IMR-90 (cell line): ENCODE measurements around the gene NFKBIE. TPM values are rescaled to one million over a fixed set of nuclear protein-coding genes. Genes with fewer than 3 reads are reported as not detected.

Experiments used
- ATAC-seq: fragments of 200-7000 bp; cut with Tn5 transposase; 2 replicates; pipeline ENCODE4 v1.9.1; 2020; ENCODE audit warnings: low read depth, mild to moderate bottlenecking, moderate library complexity
- BruUV-seq: library from RNA; stranded (reverse); fragments of 400-500 nt; replicated peaks from 2 replicates; lab custom pipeline; 2021; lab: Mats Ljungman, UMichigan
- CTCF ChIA-PET: fragments of 300-600 bp; formaldehyde crosslinking; extraction: SDS; loops from one replicate; lab custom pipeline; 2021; ENCODE audit warnings: antibody characterized with exemption; lab: Yijun Ruan, JAX
- POLR2A ChIA-PET: fragments of 300-600 bp; sonication (Branson Sonifier 250); formaldehyde crosslinking; loops from one replicate; lab custom pipeline; 2022; ENCODE audit warnings: antibody characterized with exemption; ENCODE audit not compliant: unreplicated experiment; lab: Charles Lee
- DNase-seq: peaks from one replicate; pipeline ENCODE4 v3.0.0; 2013
- H2AFZ ChIP-seq: replicated peaks from 2 replicates; pipeline ENCODE3; 2013; ENCODE audit warnings: low read length, mild to moderate bottlenecking; ENCODE audit not compliant: poor library complexity
- H2AK5ac ChIP-seq: 2 replicates; pipeline ENCODE4 v1.6.1; 2013; ENCODE audit warnings: low read depth, low read length, inconsistent platforms
- H2AK9ac ChIP-seq: replicated peaks from 2 replicates; pipeline ENCODE3; 2013; ENCODE audit warnings: mild to moderate bottlenecking, low read depth, low read length, moderate library complexity; ENCODE audit not compliant: poor library complexity
- H2BK120ac ChIP-seq: 2 replicates; pipeline ENCODE4 v1.6.1; 2013; ENCODE audit warnings: low read depth, low read length, inconsistent platforms
- H2BK15ac ChIP-seq: 3 replicates; pipeline ENCODE4 v1.6.1; 2013; ENCODE audit warnings: low read depth, low read length, inconsistent platforms
- H2BK20ac ChIP-seq: 2 replicates; pipeline ENCODE4 v1.6.1; 2013; ENCODE audit warnings: low read depth, mild to moderate bottlenecking, inconsistent platforms, low read length, moderate library complexity
- H2BK5ac ChIP-seq: 2 replicates; pipeline ENCODE4 v1.6.1; 2013; ENCODE audit warnings: mild to moderate bottlenecking, low read depth, low read length, inconsistent platforms; ENCODE audit not compliant: poor library complexity, severe bottlenecking
- H3K14ac ChIP-seq: replicated peaks from 2 replicates; pipeline ENCODE4 v1.6.1; 2013; ENCODE audit warnings: low read depth, low read length, inconsistent platforms
- H3K18ac ChIP-seq: 2 replicates; pipeline ENCODE4 v1.6.1; 2013; ENCODE audit warnings: low read depth, low read length, control low read depth
- H3K23ac ChIP-seq: 2 replicates; pipeline ENCODE4 v1.6.1; 2013; ENCODE audit warnings: low read depth, low read length, inconsistent platforms
- H3K27ac ChIP-seq: 2 replicates; pipeline ENCODE4 v1.5.1; 2013; ENCODE audit warnings: mild to moderate bottlenecking, control low read depth, low read length; ENCODE audit not compliant: insufficient read depth
- H3K27me3 ChIP-seq: 2 replicates; pipeline ENCODE4 v1.6.1; 2013; ENCODE audit warnings: low read length; ENCODE audit not compliant: control insufficient read depth, insufficient read depth
- H3K36me3 ChIP-seq: 2 replicates; pipeline ENCODE4 v1.6.1; 2013; ENCODE audit warnings: low read length, mixed read lengths; ENCODE audit not compliant: control insufficient read depth, insufficient read depth
- H3K4ac ChIP-seq: 2 replicates; pipeline ENCODE4 v1.6.1; 2013; ENCODE audit warnings: low read depth, low read length, inconsistent platforms
- H3K4me1 ChIP-seq: 2 replicates; pipeline ENCODE4 v1.6.1; 2013; ENCODE audit warnings: low read length, mixed read lengths; ENCODE audit not compliant: control insufficient read depth, insufficient read depth
- H3K4me2 ChIP-seq: 2 replicates; pipeline ENCODE4 v1.6.1; 2013; ENCODE audit warnings: low read depth, mild to moderate bottlenecking, control low read depth, low read length, moderate library complexity
- H3K4me3 ChIP-seq: 2 replicates; pipeline ENCODE4 v1.5.1; 2013; ENCODE audit warnings: low read depth, mild to moderate bottlenecking, control low read depth, low read length, moderate library complexity; ENCODE audit not compliant: insufficient read depth
- H3K56ac ChIP-seq: 2 replicates; pipeline ENCODE4 v1.6.1; 2013; ENCODE audit warnings: low read length, inconsistent platforms; ENCODE audit not compliant: insufficient read depth; ENCODE audit errors: extremely low read depth
- H3K79me1 ChIP-seq, 2 experiments: 2 replicates each; pipeline ENCODE4 v1.6.1; 2013; ENCODE audit warnings: low read length in 2 of 2, inconsistent platforms in 1 of 2, low read depth in 1 of 2
- H3K9ac ChIP-seq: 2 replicates; pipeline ENCODE4 v1.6.1; 2013; ENCODE audit warnings: low read depth, low read length, control low read depth
- H3K9me1 ChIP-seq: 2 replicates; pipeline ENCODE4 v1.6.1; 2013; ENCODE audit warnings: low read length, inconsistent platforms; ENCODE audit not compliant: insufficient read depth
- H3K9me3 ChIP-seq: 2 replicates; pipeline ENCODE4 v1.6.1; 2013; ENCODE audit warnings: low read length; ENCODE audit not compliant: control insufficient read depth, insufficient read depth
- H4K20me1 ChIP-seq: 2 replicates; pipeline ENCODE4 v1.6.1; 2013; ENCODE audit warnings: low read length, inconsistent platforms; ENCODE audit not compliant: insufficient read depth
- H4K5ac ChIP-seq: 2 replicates; pipeline ENCODE4 v1.6.1; 2013; ENCODE audit warnings: mild to moderate bottlenecking, low read depth, low read length, control low read depth
- H4K8ac ChIP-seq, 2 experiments: 2 replicates each; pipeline ENCODE4 v1.6.1; 2013; ENCODE audit warnings: low read depth in 2 of 2, low read length in 2 of 2, control low read depth in 1 of 2, inconsistent platforms in 1 of 2
- H4K91ac ChIP-seq: 2 replicates; pipeline ENCODE4 v1.6.1; 2013; ENCODE audit warnings: low read depth, low read length, inconsistent platforms; ENCODE audit not compliant: insufficient read depth
- BHLHE40 ChIP-seq: fragments of 150-350 bp; IDR thresholded peaks from 2 replicates; pipeline ENCODE4 v1.6.1; 2016; ENCODE audit warnings: mild to moderate bottlenecking, low read depth, low read length
- CEBPB ChIP-seq: IDR thresholded peaks from 2 replicates; pipeline ENCODE4 v1.6.1; 2012; ENCODE audit warnings: low read depth, low read length, improper control_type of control experiment
- CHD1 ChIP-seq: IDR thresholded peaks from 2 replicates; pipeline ENCODE4 v1.6.1; 2012; ENCODE audit warnings: low read depth, low read length, improper control_type of control experiment
- ELK1 ChIP-seq: fragments of 150-350 bp; IDR thresholded peaks from 2 replicates; pipeline ENCODE4 v1.6.1; 2016; ENCODE audit warnings: low read depth, mild to moderate bottlenecking, low read length, moderate library complexity, borderline replicate concordance
- FOS ChIP-seq: fragments of 150-350 bp; IDR thresholded peaks from 2 replicates; pipeline ENCODE4 v1.6.1; 2016; ENCODE audit warnings: low read depth, low read length
- MAFK ChIP-seq: IDR thresholded peaks from 2 replicates; pipeline ENCODE4 v1.6.1; 2012; ENCODE audit warnings: low read depth, low read length, improper control_type of control experiment
- MAZ ChIP-seq: IDR thresholded peaks from 2 replicates; pipeline ENCODE4 v1.6.1; 2012; ENCODE audit warnings: low read depth, mild to moderate bottlenecking, low read length, improper control_type of control experiment, moderate library complexity, borderline replicate concordance
- MXI1 ChIP-seq: IDR thresholded peaks from 2 replicates; pipeline ENCODE4 v1.6.1; 2012; ENCODE audit warnings: low read depth, mild to moderate bottlenecking, low read length, moderate library complexity, borderline replicate concordance
- NFE2L2 ChIP-seq: fragments of 150-350 bp; IDR thresholded peaks from 2 replicates; pipeline ENCODE4 v1.6.1; 2016; ENCODE audit warnings: low read depth, mild to moderate bottlenecking, low read length
- POLR2A ChIP-seq: IDR thresholded peaks from 2 replicates; pipeline ENCODE4 v1.6.1; 2012; ENCODE audit warnings: mild to moderate bottlenecking, low read depth, low read length
- RFX5 ChIP-seq: IDR thresholded peaks from 2 replicates; pipeline ENCODE4 v1.8.0; 2012; ENCODE audit warnings: low read depth, mild to moderate bottlenecking, low read length, moderate library complexity
- SMC3 ChIP-seq: fragments of 150-350 bp; IDR thresholded peaks from 2 replicates; pipeline ENCODE4 v1.6.1; 2016; ENCODE audit warnings: low read depth, mild to moderate bottlenecking, antibody characterized with exemption, low read length, moderate library complexity
- WGBS, 2 experiments: methylation state at CpG; one replicate each; pipeline versions ENCODE4 v1.1.5 to v1.1.7; 2013; ENCODE audit warnings: missing lambda C conversion rate in 2 of 2; ENCODE audit not compliant: insufficient read length in 1 of 2; ENCODE audit errors: extremely low coverage in 2 of 2; 5-methylcytosine and 5-hydroxymethylcytosine counted together
- dilution Hi-C: fragments of 300-500 bp; cut with HindIII; formaldehyde crosslinking; loops from one replicate; pipeline ENCODE4 v1.14.3; 2018; ENCODE audit warnings: low sequenced_read_pairs; ENCODE audit not compliant: unreplicated experiment
- in situ Hi-C: fragments of 300-500 bp; cut with MboI; formaldehyde crosslinking; loops from 3 replicates; pipeline ENCODE4 v1.14.3; 2019; ENCODE audit warnings: low sequenced_read_pairs, inconsistent platforms, mixed read lengths
- intact Hi-C: fragments of 100-400 bp; cut with micrococcal nuclease; formaldehyde crosslinking; loops from 2 replicates; pipeline ENCODE4 v1.10.0; 2022
- polyA plus RNA-seq, 3 experiments: library from polyadenylated mRNA; depleted of rRNA; stranded (reverse); fragments of >200 nt; gene quantifications; 2 replicates each; pipeline ENCODE4 v1.2.3, GENCODE V29; 2012; ENCODE audit warnings: low replicate concordance in 1 of 3
- total RNA-seq: library from RNA; depleted of rRNA; stranded (reverse); fragments of >200 nt; gene quantifications from 2 replicates; pipeline ENCODE4 v1.2.3, GENCODE V29; 2012
- TF ChIP-seq, protein P1 (sequence below): fragments of 150-350 bp; IDR thresholded peaks from 2 replicates; pipeline ENCODE4 v1.6.1; 2017; ENCODE audit warnings: mild to moderate bottlenecking, antibody characterized with exemption, low read length, low read depth
- TF ChIP-seq, protein P2 (sequence below): conservative IDR thresholded peaks from 2 replicates; pipeline ENCODE4 v1.5.1; 2012; ENCODE audit warnings: mild to moderate bottlenecking, low read depth, low read length, improper control_type of control experiment

The NFKBIE gene
- total and polyA plus RNA-seq, 2 of the 4 experiments (the other 2 are of a cell fraction): 7.9 to 13.0 TPM

- peaks cover 24 to 41% of the 10 kb centered on the region in 2 experiments for H3K79me1 ChIP-seq
- H2BK5ac ChIP-seq: peak overlapping the region; percentile 62
- H3K9ac ChIP-seq: peak overlapping the region; percentile 33
- H3K18ac ChIP-seq: peak overlapping the region; percentile 12; the same call in 1 of the 2 replicates
- no peak for ATAC-seq
- H2AK5ac ChIP-seq: peak overlapping the region; percentile 78
- WGBS, 2 experiments: 78% methylated on average over 3 of the region's 7 CpGs; no CpG with 5 or more reads in 1 of the 2 experiments
- H4K91ac ChIP-seq: peak overlapping the region; percentile 23; the same call in 1 of the 2 replicates
- peak overlapping the region; percentile 49 for H3K14ac ChIP-seq
- DNase-seq: no peak
- H3K4me2 ChIP-seq: peak overlapping the region; percentile 99
- H2AK9ac ChIP-seq: peak overlapping the region; percentile 98
- H2AFZ ChIP-seq: peak overlapping the region; percentile 76
- H3K56ac ChIP-seq: no peak overlapping the region
- peak overlapping the region; percentile 42 for H2BK120ac ChIP-seq
- H3K27me3 ChIP-seq: no peaks in the 10 kb centered on the region
- peak overlapping the region; percentile 83 for H3K23ac ChIP-seq
- in situ Hi-C loops: no loop called here
- POLR2A ChIA-PET: no interaction called here
- intact Hi-C loops: no loop called here
- no peak overlapping the region for H3K27ac ChIP-seq
- H2BK20ac ChIP-seq: no peak overlapping the region
- peaks cover 12% of the 10 kb centered on the region for H3K36me3 ChIP-seq
- peaks cover 17% of the 10 kb centered on the region for H3K9me1 ChIP-seq
- dilution Hi-C loops: no loop called here
- H3K4me3 ChIP-seq: peak overlapping the region; percentile 90; the same call in 1 of the 2 replicates
- H4K20me1 ChIP-seq: peaks cover 9% of the 10 kb centered on the region
- H3K4me1 ChIP-seq: peaks cover 24% of the 10 kb centered on the region
- no peak overlapping the region for H2BK15ac ChIP-seq
- no peaks in the 10 kb centered on the region for H3K9me3 ChIP-seq
- CTCF ChIA-PET: no interaction called here
- H4K5ac ChIP-seq: peak overlapping the region; percentile 50; the same call in 1 of the 2 replicates
- peak overlapping the region; percentile 74 for H3K4ac ChIP-seq
- no TSS peak for BruUV-seq
- H4K8ac ChIP-seq: peak overlapping the region in 1 of 2 experiments; percentile 66; a peak in 3 of 4 replicates
- TF ChIP-seq MAFK (no peak), POLR2A (no peak), FOS (no peak), MXI1 (no peak), NFE2L2 (no peak), RFX5 (no peak), MAZ (no peak), BHLHE40 (no peak), SMC3 (no peak), CEBPB (no peak), CHD1 (no peak), ELK1 (no peak)
- TF ChIP-seq, protein P1, sequence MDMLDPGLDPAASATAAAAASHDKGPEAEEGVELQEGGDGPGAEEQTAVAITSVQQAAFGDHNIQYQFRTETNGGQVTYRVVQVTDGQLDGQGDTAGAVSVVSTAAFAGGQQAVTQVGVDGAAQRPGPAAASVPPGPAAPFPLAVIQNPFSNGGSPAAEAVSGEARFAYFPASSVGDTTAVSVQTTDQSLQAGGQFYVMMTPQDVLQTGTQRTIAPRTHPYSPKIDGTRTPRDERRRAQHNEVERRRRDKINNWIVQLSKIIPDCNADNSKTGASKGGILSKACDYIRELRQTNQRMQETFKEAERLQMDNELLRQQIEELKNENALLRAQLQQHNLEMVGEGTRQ: no peak
- TF ChIP-seq, protein P2, sequence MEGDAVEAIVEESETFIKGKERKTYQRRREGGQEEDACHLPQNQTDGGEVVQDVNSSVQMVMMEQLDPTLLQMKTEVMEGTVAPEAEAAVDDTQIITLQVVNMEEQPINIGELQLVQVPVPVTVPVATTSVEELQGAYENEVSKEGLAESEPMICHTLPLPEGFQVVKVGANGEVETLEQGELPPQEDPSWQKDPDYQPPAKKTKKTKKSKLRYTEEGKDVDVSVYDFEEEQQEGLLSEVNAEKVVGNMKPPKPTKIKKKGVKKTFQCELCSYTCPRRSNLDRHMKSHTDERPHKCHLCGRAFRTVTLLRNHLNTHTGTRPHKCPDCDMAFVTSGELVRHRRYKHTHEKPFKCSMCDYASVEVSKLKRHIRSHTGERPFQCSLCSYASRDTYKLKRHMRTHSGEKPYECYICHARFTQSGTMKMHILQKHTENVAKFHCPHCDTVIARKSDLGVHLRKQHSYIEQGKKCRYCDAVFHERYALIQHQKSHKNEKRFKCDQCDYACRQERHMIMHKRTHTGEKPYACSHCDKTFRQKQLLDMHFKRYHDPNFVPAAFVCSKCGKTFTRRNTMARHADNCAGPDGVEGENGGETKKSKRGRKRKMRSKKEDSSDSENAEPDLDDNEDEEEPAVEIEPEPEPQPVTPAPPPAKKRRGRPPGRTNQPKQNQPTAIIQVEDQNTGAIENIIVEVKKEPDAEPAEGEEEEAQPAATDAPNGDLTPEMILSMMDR: no peak
These were observed 2.6 kb downstream of the NFKBIE start for GRCh38 chr6:44262467-44263353.
